K562 (cell line): ENCODE measurements around the gene ACTN3. TPM values are rescaled to one million over a fixed set of nuclear protein-coding genes. Genes with fewer than 3 reads are reported as not detected.
"Not testable (repeated sequence)": the region's sequence is repeated elsewhere in the genome, so short reads cannot be mapped to it uniquely, and the experiment has no call there.

ENCODE experiments used
- ATAC-seq: fragments of 200-7000 bp; cut with Tn5 transposase; 3 replicates; pipeline ENCODE4 v1.9.1; 2020; ENCODE audit warnings: moderate library complexity
- BruUV-seq: library from RNA; stranded (reverse); fragments of 400-500 nt; replicated peaks from 2 replicates; lab custom pipeline; 2021; lab: Mats Ljungman, UMichigan
- CTCF ChIA-PET: fragments of 300-600 bp; formaldehyde crosslinking; extraction: SDS; loops from one replicate; lab custom pipeline; 2021; ENCODE audit warnings: low intra/inter-chr PET ratio; lab: Yijun Ruan, JAX
- POLR2A ChIA-PET: fragments of 300-600, 350-650 bp; sonication (Branson Sonifier 250); formaldehyde crosslinking; extraction: SDS; loops from one replicate; lab custom pipeline; 2021; ENCODE audit warnings: antibody characterized with exemption, inconsistent platforms; lab: Yijun Ruan, JAX
- DNase-seq, 4 experiments: peaks; one replicate each; pipeline versions ENCODE4 v3.0.0 to v3.0.0-alpha.2; 2011 to 2018; ENCODE audit warnings: low spot score in 3 of 4, mixed read lengths in 3 of 4; ENCODE audit errors: extremely low read depth in 1 of 4
- FAIRE-seq: peaks from 2 replicates; lab custom pipeline; 2011; peaks lifted over from hg19 to GRCh38; lab: Jason Lieb, UNC
- H2AFZ ChIP-seq: 2 replicates; pipeline ENCODE4 v1.6.0; 2011; ENCODE audit warnings: low read depth, low read length, control low read depth, inconsistent platforms
- H3K27ac ChIP-seq: fragments of 200-600 bp; 3 replicates; pipeline ENCODE4 v1.8.0; 2011; ENCODE audit warnings: low read depth, mild to moderate bottlenecking, control low read depth, inconsistent platforms, low read length, moderate library complexity, mixed read lengths; ENCODE audit errors: extremely low read depth
- H3K27me3 ChIP-seq, 2 experiments: fragments of 300-600 bp in 1 of 2; 2 replicates in 1 of 2; 3 replicates in 1 of 2; pipeline versions ENCODE4 v1.6.0 to v1.8.0; 2011; ENCODE audit warnings: inconsistent platforms in 2 of 2, low read length in 2 of 2, mild to moderate bottlenecking in 1 of 2, mixed read lengths in 1 of 2, moderate library complexity in 1 of 2; ENCODE audit not compliant: control insufficient read depth in 2 of 2, insufficient read depth in 2 of 2
- H3K36me3 ChIP-seq: fragments of 300-600 bp; 3 replicates; pipeline ENCODE4 v1.8.0; 2011; ENCODE audit warnings: mild to moderate bottlenecking, low read length, inconsistent platforms; ENCODE audit not compliant: control insufficient read depth, insufficient read depth
- H3K4me1 ChIP-seq, 2 experiments: fragments of 200-600 bp in 1 of 2; replicated peaks in 1 of 2; 2 replicates in 1 of 2; 3 replicates in 1 of 2; pipeline versions ENCODE4 v1.5.1 to v1.8.0; 2011; ENCODE audit warnings: inconsistent platforms in 2 of 2, low read length in 2 of 2, mild to moderate bottlenecking in 1 of 2, mixed read lengths in 1 of 2, moderate library complexity in 1 of 2; ENCODE audit not compliant: control insufficient read depth in 2 of 2, insufficient read depth in 2 of 2
- H3K4me2 ChIP-seq: 2 replicates; pipeline ENCODE4 v1.6.1; 2011; ENCODE audit warnings: low read length, control low read depth, inconsistent platforms, mixed read lengths; ENCODE audit not compliant: insufficient read depth
- H3K4me3 ChIP-seq: fragments of 200-600 bp; sonication (generic), shearing (Covaris generic); 2 replicates; pipeline ENCODE4 v1.5.1; 2016; ENCODE audit warnings: control low read depth, inconsistent platforms
- H3K79me2 ChIP-seq: fragments of 200-600 bp; 3 replicates; pipeline ENCODE4 v1.8.0; 2011; ENCODE audit warnings: low read length, inconsistent platforms; ENCODE audit not compliant: control insufficient read depth, insufficient read depth
- H3K9ac ChIP-seq, 2 experiments: 2 replicates each; pipeline versions ENCODE4 v1.6.0 to v1.6.1; 2011; ENCODE audit warnings: low read depth in 2 of 2, low read length in 2 of 2, control low read depth in 1 of 2, inconsistent platforms in 1 of 2, mild to moderate bottlenecking in 1 of 2, mixed read lengths in 1 of 2; ENCODE audit not compliant: insufficient read depth in 1 of 2
- H3K9me1 ChIP-seq: one replicate; pipeline ENCODE4 v1.6.0; 2011; ENCODE audit warnings: inconsistent platforms, mild to moderate bottlenecking, low read length, moderate library complexity; ENCODE audit not compliant: control insufficient read depth, insufficient read depth
- H3K9me3 ChIP-seq: replicated peaks from 2 replicates; pipeline ENCODE4 v1.5.1; 2011; ENCODE audit warnings: low read depth, low read length, inconsistent platforms; ENCODE audit not compliant: control insufficient read depth, insufficient read depth
- H4K20me1 ChIP-seq: replicated peaks from 2 replicates; pipeline ENCODE4 v1.6.1; 2011; ENCODE audit warnings: low read length, inconsistent platforms, mixed read lengths; ENCODE audit not compliant: control insufficient read depth, insufficient read depth
- ERF ChIP-seq: fragments of 450-650 bp; formaldehyde crosslinking; IDR thresholded peaks from 2 replicates; pipeline ENCODE4 v1.4.0; 2020; ENCODE audit warnings: mild to moderate bottlenecking, mixed read lengths
- POLR2G ChIP-seq: fragments of 200-400 bp; formaldehyde crosslinking; IDR thresholded peaks from 2 replicates; pipeline ENCODE4 v1.6.1; 2017; ENCODE audit warnings: low read depth, mild to moderate bottlenecking, antibody characterized with exemption, low read length, moderate library complexity
- RBFOX2 ChIP-seq: fragments of 200-400 bp; formaldehyde crosslinking; IDR thresholded peaks from 2 replicates; pipeline ENCODE4 v1.6.1; 2017; ENCODE audit warnings: low read depth, mild to moderate bottlenecking, low read length, moderate library complexity
- WGBS: fragments of 100-300 bp; shearing (Covaris generic); methylation state at CpG from one replicate; pipeline ENCODE4 v1.1.6; 2016; ENCODE audit warnings: low coverage, mixed read lengths; ENCODE audit not compliant: insufficient coverage; ENCODE audit errors: missing lambda C conversion rate; 5-methylcytosine and 5-hydroxymethylcytosine counted together
- in situ Hi-C: fragments of 300-500 bp; cut with MboI; formaldehyde crosslinking; loops from 4 replicates; pipeline ENCODE4 v1.15.0; 2018; ENCODE audit warnings: inconsistent platforms, mixed read lengths
- intact Hi-C: fragments of 100-400 bp; cut with micrococcal nuclease; formaldehyde crosslinking; loops from 2 replicates; pipeline ENCODE4 v1.14.2; 2022
- polyA plus RNA-seq, 8 experiments: library from polyadenylated mRNA; depleted of rRNA in 4 of 8; stranded (reverse) in 5 of 8; unstranded in 3 of 8; fragments of >200 nt; fragmentation: Nextera tagmentation in 2 of 8; fragmentation: Illumina TruSeq in 1 of 8; extraction: Ambion mirVana in 2 of 8; extraction: Trizol in 1 of 8; gene quantifications; 2 replicates each; pipeline versions ENCODE4 v1.2.1 to v1.2.3, GENCODE V29; 2011 to 2014; ENCODE audit warnings: inconsistent platforms in 1 of 8, missing spikeins in 1 of 8
- total RNA-seq, 7 experiments: library from RNA; depleted of rRNA in 6 of 7; stranded (reverse); fragments of >200 nt in 6 of 7; fragmentation: Illumina TruSeq in 2 of 7; extraction: Trizol in 2 of 7; gene quantifications; 2 replicates each; pipeline versions ENCODE4 v1.2.1 to v1.2.3, GENCODE V29; 2011 to 2021; ENCODE audit warnings: low replicate concordance in 1 of 7

The ACTN3 gene
- total and polyA plus RNA-seq, 9 of the 15 experiments (the other 6 are each of a cell fraction or from before 2014, with no cell fraction given) = not detected

GRCh38 chr11:66543263-66544107 lies 3.2 kb upstream of the ACTN3 start:
- DNase-seq (no peak), ATAC-seq (no peak), FAIRE-seq (no peak)
- Histone ChIP-seq H3K4me3 (no peak overlapping the region), H3K36me3 (peaks cover 5% of the 10 kb centered on the region; the same call in 2 of the 3 replicates), H3K79me2 (peaks cover 6% of the 10 kb centered on the region; the same call in 1 of the 3 replicates), H3K27me3 (no peaks in the 10 kb centered on the region), H4K20me1 (no peaks in the 10 kb centered on the region), H3K9me3 (no peaks in the 10 kb centered on the region), H3K27ac (no peak overlapping the region), H3K4me1 (peaks cover 0 to 44% of the 10 kb centered on the region in 2 experiments; a peak in 3 of 5 replicates), H3K9me1 (no peaks in the 10 kb centered on the region), H3K4me2 (no peak overlapping the region), H3K9ac (peak overlapping the region in 1 of 2 experiments; percentile 24; a peak in 1 of 4 replicates), H2AFZ (no peak overlapping the region)
- TF ChIP-seq POLR2G (peak; percentile 49), RBFOX2 (0 out of 2 replicates have a peak, but pooled peaks have one; percentile 18), ERF (CRISPR knock-in tag) (no peak)
- no TSS peak for BruUV-seq
- intact Hi-C loops = no loop called here
- WGBS = 85% methylated on average over 24 of the region's 26 CpGs
- POLR2A ChIA-PET = interaction anchor here (0.9 to 1.0 kb wide), 2 partner anchors 11 to 24 kb away, joined by 3 to 4 read pairs; no protein-coding TSS in a partner anchor
- in situ Hi-C loops = no loop called here
- CTCF ChIA-PET = no interaction called here

- Histone ChIP-seq H3K9ac (peak overlapping the region; percentile 75 to 81; a peak in 3 of 4 replicates), H3K4me1 (peaks cover 0 to 38% of the 10 kb centered on the region in 2 experiments; a peak in 4 of 5 replicates), H3K4me2 (peak overlapping the region; percentile 75), H2AFZ (0 out of 2 replicates have a peak overlapping the region, but pooled peaks have one; percentile 81), H3K4me3 (peak overlapping the region; percentile 94)
- H3K79me2 ChIP-seq, in situ Hi-C loops, H3K36me3 ChIP-seq, DNase-seq, H4K20me1 ChIP-seq, H3K27ac ChIP-seq, H3K9me1 ChIP-seq, H3K9me3 ChIP-seq, CTCF ChIA-PET, FAIRE-seq, intact Hi-C loops, ATAC-seq, H3K27me3 ChIP-seq: not testable (repeated sequence)
- POLR2A ChIA-PET = interaction anchor here (0.7 to 1.8 kb wide), 4 partner anchors 72 to 133 kb away, joined by 3 to 7 read pairs (median 4); partner anchors contain the start of gene RBM4B
- TSS peak; percentile 85 for BruUV-seq
- 37% methylated on average over 14 of the region's 14 CpGs for WGBS
These were observed 1.8 kb upstream of the ACTN3 start for GRCh38 chr11:66544952-66545351.
